Measurements from ENCODE around the gene C15orf40. TPM values are rescaled to one million over a fixed set of nuclear protein-coding genes. Genes with fewer than 3 reads are reported as not detected.
"Not testable (repeated sequence)": the region's sequence is repeated elsewhere in the genome, so short reads cannot be mapped to it uniquely, and the experiment has no call there.

C15orf40 gene
- total RNA-seq, 3 donors from 2014 or later = 21.4 to 24.6 (median 23.0) TPM

- ATAC-seq = no peak
- no peaks in the 10 kb centered on the region for H3K4me1 ChIP-seq (ENCODE audit: low read depth)
- H3K9me3 ChIP-seq = no peaks in the 10 kb centered on the region
- intact Hi-C loops (cut with DNase I, micrococcal nuclease) = no loop called here
- H3K36me3 ChIP-seq (ENCODE audit: low read depth) = no peaks in the 10 kb centered on the region
- TF ChIP-seq CTCF (IDR thresholded peaks at IDR 0.05) = no peak
- no peak for DNase-seq
- H3K4me3 ChIP-seq = no peak overlapping the region
Observed at GRCh38 chr15:83044156-83044555, 32.7 kb upstream of the C15orf40 start.

GRCh38 chr15:83039206-83039605, 27.8 kb upstream of the C15orf40 start:
- H3K4me3 ChIP-seq = no peak overlapping the region
- intact Hi-C loops (cut with DNase I, micrococcal nuclease) = no loop called here
- no peak for TF ChIP-seq CTCF (IDR thresholded peaks at IDR 0.05)
- H3K36me3 ChIP-seq (ENCODE audit: low read depth) = no peaks in the 10 kb centered on the region
- H3K9me3 ChIP-seq = no peaks in the 10 kb centered on the region
- no peak for ATAC-seq
- DNase-seq = no peak
- no peaks in the 10 kb centered on the region for H3K4me1 ChIP-seq (ENCODE audit: low read depth)

- TF ChIP-seq CTCF (IDR thresholded peaks at IDR 0.05) = no peak
- H3K4me1 ChIP-seq (ENCODE audit: low read depth) = no peaks in the 10 kb centered on the region
- no peak for DNase-seq
- ATAC-seq = no peak
- no peaks in the 10 kb centered on the region for H3K9me3 ChIP-seq
- H3K4me3 ChIP-seq = no peak overlapping the region
- H3K36me3 ChIP-seq (ENCODE audit: low read depth) = no peaks in the 10 kb centered on the region
- intact Hi-C loops (cut with DNase I, micrococcal nuclease) = no loop called here
Observed at GRCh38 chr15:83036253-83036652, 24.8 kb upstream of the C15orf40 start.

DNA sequence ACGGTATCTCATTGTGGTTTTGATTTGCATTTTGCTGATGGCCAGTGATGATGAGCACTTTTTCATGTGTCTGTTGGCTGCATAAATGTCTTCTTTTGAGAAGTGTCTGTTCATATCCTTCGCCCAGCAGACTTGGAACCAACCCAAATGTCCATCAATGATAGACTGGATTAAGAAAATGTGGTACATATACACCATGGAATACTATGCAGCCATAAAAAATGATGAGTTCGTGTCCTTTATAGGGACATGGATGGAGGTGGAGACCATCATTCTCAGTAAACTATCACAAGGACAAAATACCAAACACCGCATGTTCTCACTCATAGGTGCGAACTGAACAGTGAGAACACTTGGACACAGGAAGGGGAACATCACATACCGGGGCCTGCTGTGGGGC, 19.8 kb upstream of the C15orf40 start:
- DNase-seq; intact Hi-C loops (cut with DNase I, micrococcal nuclease); H3K4me1 ChIP-seq (ENCODE audit: low read depth); H3K36me3 ChIP-seq (ENCODE audit: low read depth); H3K9me3 ChIP-seq; ATAC-seq; H3K4me3 ChIP-seq: not testable (repeated sequence)

DNA sequence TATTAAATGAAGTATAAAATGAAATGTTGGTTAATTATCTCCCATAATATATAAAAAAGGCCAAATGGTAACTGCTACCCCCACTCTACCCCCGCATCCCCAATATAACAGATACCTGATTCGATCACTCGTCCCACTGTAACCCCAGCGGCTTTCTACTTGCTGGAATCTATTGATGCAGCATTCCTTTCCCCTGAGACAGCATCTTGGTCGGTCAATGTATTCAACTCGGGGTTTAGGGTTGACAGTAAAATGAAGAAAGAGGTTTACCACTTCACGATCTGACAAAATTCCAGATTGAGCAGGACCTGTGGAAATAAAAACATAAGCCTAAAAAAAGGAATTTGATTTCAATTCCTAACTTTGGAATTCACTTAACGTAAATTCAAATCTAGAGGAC, 18.6 kb upstream of the C15orf40 start:
- no peak for TF ChIP-seq CTCF (IDR thresholded peaks at IDR 0.05)
- intact Hi-C loops (cut with DNase I, micrococcal nuclease) = no loop called here
- ATAC-seq (no peak), DNase-seq (no peak)
- H3K4me1 ChIP-seq (ENCODE audit: low read depth) = no peaks in the 10 kb centered on the region
- peaks cover 9% of the 10 kb centered on the region for H3K36me3 ChIP-seq (ENCODE audit: low read depth)
- H3K4me3 ChIP-seq = no peak overlapping the region
- no peaks in the 10 kb centered on the region for H3K9me3 ChIP-seq

GRCh38 chr15:83018436-83018835, 7.0 kb upstream of the C15orf40 start:
- Histone ChIP-seq H3K9me3 (no peaks in the 10 kb centered on the region), H3K4me3 (no peak overlapping the region), H3K4me1 (ENCODE audit: low read depth) (no peaks in the 10 kb centered on the region), H3K36me3 (ENCODE audit: low read depth) (no peaks in the 10 kb centered on the region)
- TF ChIP-seq CTCF (IDR thresholded peaks at IDR 0.05) = no peak
- ATAC-seq (no peak), DNase-seq (no peak)
- intact Hi-C loops (cut with DNase I, micrococcal nuclease) = no loop called here
